ENCODE data around the gene MRPL19.

The MRPL19 gene

DNA sequence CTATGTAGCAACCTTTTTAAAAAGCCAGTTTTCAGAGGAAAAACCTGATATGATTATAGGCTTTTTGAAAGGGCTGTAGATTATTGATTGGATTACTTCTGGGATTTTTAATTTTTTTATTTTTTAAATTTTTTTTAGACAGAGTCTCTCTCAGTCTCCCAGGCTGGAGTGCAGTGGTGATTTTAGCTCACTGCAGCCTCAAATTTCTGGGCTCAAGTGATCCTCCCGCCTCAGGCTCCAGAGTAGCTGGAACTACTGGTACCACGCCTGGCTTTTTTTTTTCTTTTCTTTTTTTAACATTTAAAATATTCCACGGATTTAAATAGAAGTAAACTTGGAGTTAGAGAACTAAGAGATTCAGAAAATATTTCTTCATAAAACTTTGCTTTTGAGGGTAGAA, 1.2 kb downstream of the MRPL19 start:
- no peaks in the 10 kb centered on the region for H3K27me3 ChIP-seq (ENCODE audit: control insufficient read depth, low read length)

DNA sequence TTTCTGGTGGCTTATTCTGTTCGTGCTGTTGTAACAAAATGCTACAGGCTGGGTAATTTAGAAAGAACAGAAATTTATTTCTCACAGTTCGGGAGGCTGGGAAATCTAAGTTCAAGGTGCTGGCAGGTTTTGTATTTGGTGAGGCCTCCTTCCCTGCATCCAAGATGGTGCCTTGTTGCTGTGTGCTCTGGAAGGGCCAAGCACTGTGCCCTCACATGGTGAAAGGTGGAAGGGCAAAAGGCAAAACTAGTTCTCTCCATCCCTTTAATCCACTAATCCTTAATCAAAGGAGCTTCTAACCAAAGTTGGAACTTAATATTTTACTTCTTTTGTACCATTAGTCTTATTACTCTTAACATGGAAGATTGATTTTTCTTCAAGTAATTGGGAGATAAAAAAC, 7.4 kb downstream of the MRPL19 start:
- no peaks in the 10 kb centered on the region for H3F3A ChIP-seq (ENCODE audit: control insufficient read depth, insufficient read depth)
- no peaks in the 10 kb centered on the region for H3K4me1 ChIP-seq (ENCODE audit: control insufficient read depth, low read length)
- H3K79me2 ChIP-seq (ENCODE audit: control insufficient read depth, low read length), result peaks cover 24% of the 10 kb centered on the region
- H4K20me1 ChIP-seq (ENCODE audit: control insufficient read depth, insufficient read depth, low read depth, low read length), result no peaks in the 10 kb centered on the region
- H3K27me3 ChIP-seq (ENCODE audit: control insufficient read depth, low read length), result no peaks in the 10 kb centered on the region
- TF ChIP-seq, protein P1, sequence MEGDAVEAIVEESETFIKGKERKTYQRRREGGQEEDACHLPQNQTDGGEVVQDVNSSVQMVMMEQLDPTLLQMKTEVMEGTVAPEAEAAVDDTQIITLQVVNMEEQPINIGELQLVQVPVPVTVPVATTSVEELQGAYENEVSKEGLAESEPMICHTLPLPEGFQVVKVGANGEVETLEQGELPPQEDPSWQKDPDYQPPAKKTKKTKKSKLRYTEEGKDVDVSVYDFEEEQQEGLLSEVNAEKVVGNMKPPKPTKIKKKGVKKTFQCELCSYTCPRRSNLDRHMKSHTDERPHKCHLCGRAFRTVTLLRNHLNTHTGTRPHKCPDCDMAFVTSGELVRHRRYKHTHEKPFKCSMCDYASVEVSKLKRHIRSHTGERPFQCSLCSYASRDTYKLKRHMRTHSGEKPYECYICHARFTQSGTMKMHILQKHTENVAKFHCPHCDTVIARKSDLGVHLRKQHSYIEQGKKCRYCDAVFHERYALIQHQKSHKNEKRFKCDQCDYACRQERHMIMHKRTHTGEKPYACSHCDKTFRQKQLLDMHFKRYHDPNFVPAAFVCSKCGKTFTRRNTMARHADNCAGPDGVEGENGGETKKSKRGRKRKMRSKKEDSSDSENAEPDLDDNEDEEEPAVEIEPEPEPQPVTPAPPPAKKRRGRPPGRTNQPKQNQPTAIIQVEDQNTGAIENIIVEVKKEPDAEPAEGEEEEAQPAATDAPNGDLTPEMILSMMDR (IDR thresholded peaks at IDR 0.05; ENCODE audit: low read depth, low read length, poor library complexity, severe bottlenecking), result no peak
- no peak for TF ChIP-seq EZH2phosphoT487 (IDR thresholded peaks at IDR 0.05; ENCODE audit: borderline replicate concordance, low read length)
- H3K4me3 ChIP-seq (ENCODE audit: low read length), result no peak overlapping the region
- H3K27ac ChIP-seq (ENCODE audit: low read depth, low read length), result no peak overlapping the region
- H3K36me3 ChIP-seq (ENCODE audit: control insufficient read depth, low read length), result peaks cover 98% of the 10 kb centered on the region
- no peak overlapping the region for H3K4me2 ChIP-seq (ENCODE audit: low read length)
- H3K9me3 ChIP-seq (ENCODE audit: control insufficient read depth, insufficient read depth, low read length), result no peaks in the 10 kb centered on the region
- no peaks in the 10 kb centered on the region for H3K9me2 ChIP-seq (replicated peaks; ENCODE audit: control insufficient read depth, low read length)

More for the DNA sequence above, 1.2 kb downstream of the MRPL19 start:
- peaks cover 45% of the 10 kb centered on the region for H3K36me3 ChIP-seq (ENCODE audit: control insufficient read depth, low read length)
- H3K4me3 ChIP-seq (ENCODE audit: low read length), result peak overlapping the region; percentile 87
- no peaks in the 10 kb centered on the region for H3K9me3 ChIP-seq (ENCODE audit: control insufficient read depth, insufficient read depth, low read length)
- H3K4me1 ChIP-seq (ENCODE audit: control insufficient read depth, low read length), result peaks cover 11% of the 10 kb centered on the region
- peak overlapping the region; percentile 70 for H3K4me2 ChIP-seq (ENCODE audit: low read length)
- no peaks in the 10 kb centered on the region for H4K20me1 ChIP-seq (ENCODE audit: control insufficient read depth, insufficient read depth, low read depth, low read length)
- H3K9me2 ChIP-seq (replicated peaks; ENCODE audit: control insufficient read depth, low read length), result no peaks in the 10 kb centered on the region
- H3K27ac ChIP-seq (ENCODE audit: low read depth, low read length), result no peak overlapping the region; the same call in 1 of the 2 replicates
- H3F3A ChIP-seq (ENCODE audit: control insufficient read depth, insufficient read depth), result no peaks in the 10 kb centered on the region
- TF ChIP-seq, protein P1 (IDR thresholded peaks at IDR 0.05; ENCODE audit: low read depth, low read length, poor library complexity, severe bottlenecking), result no peak
- no peak for TF ChIP-seq EZH2phosphoT487 (IDR thresholded peaks at IDR 0.05; ENCODE audit: borderline replicate concordance, low read length)
- H3K79me2 ChIP-seq (ENCODE audit: control insufficient read depth, low read length), result peaks cover 45% of the 10 kb centered on the region

DNA sequence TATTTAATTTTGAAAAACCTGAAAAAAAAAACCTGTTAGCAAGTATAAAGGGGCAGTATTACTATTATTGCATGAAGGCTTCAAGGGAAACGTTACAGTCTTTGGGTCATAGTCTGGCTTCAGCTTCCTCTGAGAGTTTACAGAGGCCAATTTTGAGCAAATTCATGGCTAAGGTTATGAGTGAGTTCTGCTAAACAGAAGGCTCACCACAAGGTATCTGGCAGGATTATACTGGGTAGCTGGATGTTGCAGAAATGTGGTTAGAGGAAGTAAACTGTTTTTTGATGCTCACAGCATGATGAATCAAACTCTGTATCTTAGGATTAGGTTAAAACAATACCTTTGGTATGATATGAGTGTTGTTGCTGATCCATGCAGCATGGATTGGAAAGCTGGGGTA, 9.3 kb downstream of the MRPL19 start:
- H3K4me2 ChIP-seq (ENCODE audit: low read length), result no peak overlapping the region
- no peaks in the 10 kb centered on the region for H3F3A ChIP-seq (ENCODE audit: control insufficient read depth, insufficient read depth)
- no peak overlapping the region for H3K27ac ChIP-seq (ENCODE audit: low read depth, low read length)
- no peak for TF ChIP-seq EZH2phosphoT487 (IDR thresholded peaks at IDR 0.05; ENCODE audit: borderline replicate concordance, low read length)
- TF ChIP-seq, protein P1 (IDR thresholded peaks at IDR 0.05; ENCODE audit: low read depth, low read length, poor library complexity, severe bottlenecking), result no peak
- H3K4me1 ChIP-seq (ENCODE audit: control insufficient read depth, low read length), result no peaks in the 10 kb centered on the region
- H3K36me3 ChIP-seq (ENCODE audit: control insufficient read depth, low read length), result peaks cover 99% of the 10 kb centered on the region
- no peaks in the 10 kb centered on the region for H3K27me3 ChIP-seq (ENCODE audit: control insufficient read depth, low read length)
- H4K20me1 ChIP-seq (ENCODE audit: control insufficient read depth, insufficient read depth, low read depth, low read length), result no peaks in the 10 kb centered on the region
- no peaks in the 10 kb centered on the region for H3K9me2 ChIP-seq (replicated peaks; ENCODE audit: control insufficient read depth, low read length)
- peaks cover 25% of the 10 kb centered on the region for H3K79me2 ChIP-seq (ENCODE audit: control insufficient read depth, low read length)
- no peaks in the 10 kb centered on the region for H3K9me3 ChIP-seq (ENCODE audit: control insufficient read depth, insufficient read depth, low read length)
- no peak overlapping the region for H3K4me3 ChIP-seq (ENCODE audit: low read length)

Measured in DOHH2 (cell line).